Activated CD4-positive, alpha-beta memory T cell treated with anti-CD3 and anti-CD28 coated beads, Interleukin-2, amount 10 ng/mL, durations not matched to agents 7 days and 5 days (primary cell): Measurements from ENCODE around the gene KIDINS220. TPM values are rescaled to one million over a fixed set of nuclear protein-coding genes. Genes with fewer than 3 reads are reported as not detected.

ENCODE experiments used
- CTCF ChIA-PET: fragments of 350-600 bp; sonication (Branson Sonifier 250); formaldehyde crosslinking; loops from one replicate; lab custom pipeline; 2021; ENCODE audit warnings: antibody characterized with exemption, inconsistent platforms; lab: Charles Lee
- POLR2A ChIA-PET: fragments of 350-600 bp; sonication (Branson Sonifier 250); formaldehyde crosslinking; loops from one replicate; lab custom pipeline; 2021; ENCODE audit warnings: antibody characterized with exemption; lab: Charles Lee
- DNase-seq: peaks from one replicate; pipeline ENCODE4 v3.0.0-alpha.2; 2020
- H3K27ac Mint-ChIP-seq: one replicate; pipeline ENCODE4 v1.8.0; 2021; ENCODE audit warnings: mild to moderate bottlenecking, mixed read lengths
- H3K27me3 Mint-ChIP-seq: one replicate; pipeline ENCODE4 v1.8.0; 2021; ENCODE audit warnings: mixed read lengths
- H3K36me3 Mint-ChIP-seq: one replicate; pipeline ENCODE4 v1.8.0; 2021; ENCODE audit warnings: low read depth, mixed read lengths
- H3K4me1 Mint-ChIP-seq: one replicate; pipeline ENCODE4 v1.8.0; 2021; ENCODE audit warnings: mixed read lengths
- H3K4me3 Mint-ChIP-seq: one replicate; pipeline ENCODE4 v1.8.0; 2021; ENCODE audit warnings: mild to moderate bottlenecking, mixed read lengths
- H3K9me3 Mint-ChIP-seq: one replicate; pipeline ENCODE4 v1.8.0; 2021; ENCODE audit warnings: mixed read lengths
- total RNA-seq, 2 experiments: library from RNA; stranded (reverse); gene quantifications; one replicate each; pipeline ENCODE4 v1.2.3, GENCODE V29; 2021

The KIDINS220 gene
- total RNA-seq, 2 experiments from 2014 or later, result 33.4 to 35.1 TPM

GRCh38 chr2:8796878-8797550 is 40.4 kb downstream of the KIDINS220 start:
- Mint-ChIP-seq H3K9me3 (no peaks in the 10 kb centered on the region), H3K36me3 (peaks cover 58% of the 10 kb centered on the region), H3K27me3 (no peaks in the 10 kb centered on the region), H3K4me1 (peaks cover 22% of the 10 kb centered on the region), H3K27ac (peak overlapping the region; percentile 50), H3K4me3 (no peak overlapping the region)
- CTCF ChIA-PET, result no interaction called here
- POLR2A ChIA-PET, result interaction anchor here (0.6 to 0.8 kb wide), 2 partner anchors 114 to 1047 kb away, joined by 3 read pairs; no protein-coding TSS in a partner anchor
- DNase-seq, result peak; percentile 18

GRCh38 chr2:8796315-8796848 is 41.0 kb downstream of the KIDINS220 start:
- Mint-ChIP-seq H3K4me3 (no peak overlapping the region), H3K9me3 (no peaks in the 10 kb centered on the region), H3K36me3 (peaks cover 52% of the 10 kb centered on the region), H3K27ac (no peak overlapping the region), H3K4me1 (peaks cover 20% of the 10 kb centered on the region), H3K27me3 (no peaks in the 10 kb centered on the region)
- DNase-seq, result no peak
- POLR2A ChIA-PET, result interaction anchor here (0.8 kb wide), 1 partner anchor 114 kb away, joined by 3 read pairs; no protein-coding TSS in a partner anchor
- CTCF ChIA-PET, result no interaction called here

GRCh38 chr2:8794923-8795825 is 42.2 kb downstream of the KIDINS220 start:
- no peak for DNase-seq
- Mint-ChIP-seq H3K36me3 (peaks cover 57% of the 10 kb centered on the region), H3K27ac (no peak overlapping the region), H3K4me3 (no peak overlapping the region), H3K9me3 (no peaks in the 10 kb centered on the region), H3K4me1 (peaks cover 20% of the 10 kb centered on the region), H3K27me3 (no peaks in the 10 kb centered on the region)
- CTCF ChIA-PET, result interaction anchor here (1.0 kb wide), 1 partner anchor 102 kb away, joined by 3 read pairs; no protein-coding TSS in a partner anchor
- POLR2A ChIA-PET, result no interaction called here

- POLR2A ChIA-PET, result no interaction called here
- Mint-ChIP-seq H3K9me3 (no peaks in the 10 kb centered on the region), H3K4me1 (no peaks in the 10 kb centered on the region), H3K27me3 (no peaks in the 10 kb centered on the region), H3K4me3 (no peak overlapping the region), H3K36me3 (peaks cover 52% of the 10 kb centered on the region), H3K27ac (no peak overlapping the region)
- CTCF ChIA-PET, result no interaction called here
- no peak for DNase-seq
Observed at GRCh38 chr2:8790739-8791162, 46.7 kb downstream of the KIDINS220 start.

- CTCF ChIA-PET, result no interaction called here
- Mint-ChIP-seq H3K36me3 (peaks cover 71% of the 10 kb centered on the region), H3K4me3 (no peak overlapping the region), H3K4me1 (peaks cover 3% of the 10 kb centered on the region), H3K9me3 (no peaks in the 10 kb centered on the region), H3K27ac (no peak overlapping the region), H3K27me3 (no peaks in the 10 kb centered on the region)
- no peak for DNase-seq
- POLR2A ChIA-PET, result no interaction called here
Observed at GRCh38 chr2:8786463-8786862, 51.0 kb downstream of the KIDINS220 start.

- H3K27me3 Mint-ChIP-seq, result no peaks in the 10 kb centered on the region
- H3K9me3 Mint-ChIP-seq, result no peaks in the 10 kb centered on the region
- peaks cover 49% of the 10 kb centered on the region for H3K36me3 Mint-ChIP-seq
- peaks cover 3% of the 10 kb centered on the region for H3K4me1 Mint-ChIP-seq
- H3K27ac Mint-ChIP-seq, result no peak overlapping the region
- CTCF ChIA-PET, result no interaction called here
- no peak for DNase-seq
- POLR2A ChIA-PET, result no interaction called here
- no peak overlapping the region for H3K4me3 Mint-ChIP-seq
Observed at GRCh38 chr2:8779795-8780671, 57.4 kb downstream of the KIDINS220 start.

GRCh38 chr2:8774371-8774770 is 63.0 kb downstream of the KIDINS220 start:
- Mint-ChIP-seq H3K36me3 (peaks cover 28% of the 10 kb centered on the region), H3K9me3 (no peaks in the 10 kb centered on the region), H3K4me3 (no peak overlapping the region), H3K4me1 (no peaks in the 10 kb centered on the region), H3K27me3 (no peaks in the 10 kb centered on the region), H3K27ac (no peak overlapping the region)
- ChIA-PET POLR2A (no interaction called here), CTCF (no interaction called here)
- no peak for DNase-seq

GRCh38 chr2:8767324-8767723 is 70.1 kb downstream of the KIDINS220 start:
- ChIA-PET CTCF (interaction anchor here (0.7 to 1.4 kb wide), 2 partner anchors 70 to 74 kb away, joined by 3 read pairs; no protein-coding TSS in a partner anchor), POLR2A (no interaction called here)
- Mint-ChIP-seq H3K27me3 (no peaks in the 10 kb centered on the region), H3K4me3 (no peak overlapping the region), H3K9me3 (no peaks in the 10 kb centered on the region), H3K27ac (no peak overlapping the region), H3K36me3 (peaks cover 17% of the 10 kb centered on the region), H3K4me1 (no peaks in the 10 kb centered on the region)
- DNase-seq, result no peak

- H3K36me3 Mint-ChIP-seq, result peaks cover 21% of the 10 kb centered on the region
- CTCF ChIA-PET, result interaction anchor here (0.7 to 1.0 kb wide), 2 partner anchors 31 to 42 kb away, joined by 3 read pairs; no protein-coding TSS in a partner anchor
- DNase-seq, result no peak
- no peaks in the 10 kb centered on the region for H3K4me1 Mint-ChIP-seq
- peaks cover 2% of the 10 kb centered on the region for H3K9me3 Mint-ChIP-seq
- no peak overlapping the region for H3K4me3 Mint-ChIP-seq
- H3K27me3 Mint-ChIP-seq, result no peaks in the 10 kb centered on the region
- H3K27ac Mint-ChIP-seq, result no peak overlapping the region
- POLR2A ChIA-PET, result no interaction called here
Observed at GRCh38 chr2:8761529-8762164, 75.8 kb downstream of the KIDINS220 start.

- Mint-ChIP-seq H3K27me3 (no peaks in the 10 kb centered on the region), H3K4me1 (no peaks in the 10 kb centered on the region), H3K36me3 (peaks cover 20% of the 10 kb centered on the region), H3K9me3 (peaks cover 9% of the 10 kb centered on the region), H3K4me3 (no peak overlapping the region), H3K27ac (no peak overlapping the region)
- POLR2A ChIA-PET, result no interaction called here
- CTCF ChIA-PET, result no interaction called here
- no peak for DNase-seq
Observed at GRCh38 chr2:8756716-8757115, 80.7 kb downstream of the KIDINS220 start.

GRCh38 chr2:8756230-8756629 is 81.2 kb downstream of the KIDINS220 start:
- ChIA-PET CTCF (no interaction called here), POLR2A (no interaction called here)
- no peaks in the 10 kb centered on the region for H3K4me1 Mint-ChIP-seq
- no peak overlapping the region for H3K27ac Mint-ChIP-seq
- peaks cover 20% of the 10 kb centered on the region for H3K36me3 Mint-ChIP-seq
- DNase-seq, result no peak
- no peaks in the 10 kb centered on the region for H3K27me3 Mint-ChIP-seq
- peaks cover 9% of the 10 kb centered on the region for H3K9me3 Mint-ChIP-seq
- H3K4me3 Mint-ChIP-seq, result no peak overlapping the region
